Central memory CD4-positive, alpha-beta T cell (primary cell): ENCODE measurements around the gene GAS2L1.

ENCODE experiments used
- DNase-seq: peaks from one replicate; pipeline ENCODE4 v3.0.0; 2022

GAS2L1 gene

DNA sequence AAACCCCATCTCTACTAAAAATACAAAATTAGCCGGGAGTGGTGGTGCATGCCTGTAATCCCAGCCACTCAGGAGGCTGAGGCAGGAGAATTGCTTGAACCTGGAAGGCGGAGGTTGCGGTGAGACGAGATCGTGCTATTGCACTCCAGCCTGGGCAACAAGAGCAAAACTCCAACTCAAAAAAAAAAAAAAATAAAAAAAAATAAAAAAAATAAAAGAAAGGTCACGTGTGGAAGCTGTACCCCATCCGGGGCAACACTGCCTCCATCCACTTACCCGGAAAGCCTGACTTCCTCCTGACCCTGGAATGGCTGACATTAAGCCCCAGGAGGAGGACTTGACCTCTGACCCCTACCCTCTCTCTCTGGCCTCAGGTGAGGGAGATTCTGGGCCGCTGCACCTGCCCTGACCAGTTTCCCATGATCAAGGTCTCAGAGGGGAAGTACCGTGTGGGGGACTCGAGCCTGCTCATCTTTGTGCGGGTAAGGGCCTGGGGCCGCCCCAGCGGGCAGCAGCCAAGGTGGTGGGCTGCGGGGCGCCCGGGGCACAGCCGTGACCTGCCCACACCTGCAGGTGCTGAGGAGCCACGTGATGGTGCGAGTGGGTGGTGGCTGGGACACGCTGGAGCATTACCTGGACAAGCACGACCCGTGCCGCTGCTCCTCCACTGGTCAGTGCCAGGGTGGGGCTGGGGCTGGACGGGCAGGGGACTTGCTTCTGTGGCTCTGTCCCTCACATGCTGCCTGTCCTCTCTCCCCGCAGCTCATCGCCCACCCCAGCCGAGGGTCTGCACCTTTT is 3.8 kb downstream of the GAS2L1 start:
- DNase-seq: no peak

- DNase-seq: peak; percentile 37
Measured at GRCh38 chr22:29310863-29311339, 4.5 kb downstream of the GAS2L1 start.

GRCh38 chr22:29311464-29312217 is 5.2 kb downstream of the GAS2L1 start:
- no peak for DNase-seq

GRCh38 chr22:29312218-29313125 is 6.0 kb downstream of the GAS2L1 start:
- DNase-seq: no peak

DNA sequence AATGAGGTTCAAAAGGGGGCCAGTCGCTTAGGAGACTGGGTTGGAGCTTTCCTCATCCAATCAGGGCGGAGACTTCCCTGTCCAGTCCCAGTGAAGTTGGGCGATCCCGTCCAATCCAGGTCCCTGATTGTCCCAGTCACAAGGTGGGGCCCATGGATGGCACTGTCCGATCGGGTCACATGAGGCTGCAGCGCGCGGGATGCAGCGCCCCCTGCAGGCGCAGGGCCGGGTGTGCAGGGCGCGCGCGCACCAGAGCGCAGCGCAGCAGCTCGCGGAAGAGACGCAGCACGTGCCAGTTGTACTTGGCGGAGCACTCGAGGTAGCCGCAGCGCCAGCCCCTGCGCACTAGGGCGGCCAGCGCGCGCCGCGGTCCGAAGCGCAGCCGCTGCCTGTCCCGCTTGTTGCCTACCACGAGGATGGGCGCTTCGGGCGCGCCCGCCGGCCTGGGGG is 6.7 kb downstream of the GAS2L1 start:
- DNase-seq: no peak

DNA sequence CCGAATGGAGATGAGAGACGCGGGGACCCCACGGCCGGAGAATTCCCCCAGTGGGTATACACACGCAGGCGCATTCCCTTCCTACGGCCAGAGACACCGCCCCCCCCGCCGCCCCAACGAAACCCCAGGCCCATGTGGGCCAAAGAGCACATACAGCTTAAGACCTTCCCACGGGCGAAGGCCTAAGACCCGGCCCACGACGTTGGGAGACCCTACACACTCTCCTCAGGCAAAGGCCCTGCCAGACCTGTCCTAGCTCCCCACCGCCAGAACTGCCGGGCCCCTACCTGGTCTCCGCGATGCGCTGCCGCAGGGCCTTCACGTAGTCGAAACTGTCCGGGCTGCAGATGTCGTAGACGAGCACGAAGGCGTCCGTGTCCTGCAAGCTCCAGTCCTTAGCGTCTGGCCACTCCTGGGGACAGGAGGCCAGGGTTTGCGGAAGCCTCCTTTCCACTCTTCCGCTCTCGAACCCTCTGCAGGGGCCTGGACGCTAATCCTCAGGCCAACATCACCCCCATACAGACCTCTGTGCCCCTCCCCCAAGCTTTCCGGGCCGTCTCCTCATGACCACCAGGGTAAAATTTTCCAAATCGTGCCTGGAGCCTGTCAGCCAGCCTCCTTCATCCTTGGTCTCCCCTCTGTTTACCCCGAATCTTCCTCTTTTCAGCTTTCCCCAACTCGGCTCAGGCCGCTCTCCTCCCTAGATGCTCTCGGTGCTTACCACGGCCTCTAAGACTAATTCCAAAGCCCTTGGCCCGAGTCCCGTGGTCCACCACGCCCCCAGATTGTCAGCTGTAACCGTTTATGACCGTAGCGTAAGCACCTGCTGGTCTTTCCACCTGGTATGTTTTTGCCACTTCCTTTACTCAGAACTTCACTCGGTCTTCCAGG is 7.4 kb downstream of the GAS2L1 start:
- DNase-seq: no peak

DNA sequence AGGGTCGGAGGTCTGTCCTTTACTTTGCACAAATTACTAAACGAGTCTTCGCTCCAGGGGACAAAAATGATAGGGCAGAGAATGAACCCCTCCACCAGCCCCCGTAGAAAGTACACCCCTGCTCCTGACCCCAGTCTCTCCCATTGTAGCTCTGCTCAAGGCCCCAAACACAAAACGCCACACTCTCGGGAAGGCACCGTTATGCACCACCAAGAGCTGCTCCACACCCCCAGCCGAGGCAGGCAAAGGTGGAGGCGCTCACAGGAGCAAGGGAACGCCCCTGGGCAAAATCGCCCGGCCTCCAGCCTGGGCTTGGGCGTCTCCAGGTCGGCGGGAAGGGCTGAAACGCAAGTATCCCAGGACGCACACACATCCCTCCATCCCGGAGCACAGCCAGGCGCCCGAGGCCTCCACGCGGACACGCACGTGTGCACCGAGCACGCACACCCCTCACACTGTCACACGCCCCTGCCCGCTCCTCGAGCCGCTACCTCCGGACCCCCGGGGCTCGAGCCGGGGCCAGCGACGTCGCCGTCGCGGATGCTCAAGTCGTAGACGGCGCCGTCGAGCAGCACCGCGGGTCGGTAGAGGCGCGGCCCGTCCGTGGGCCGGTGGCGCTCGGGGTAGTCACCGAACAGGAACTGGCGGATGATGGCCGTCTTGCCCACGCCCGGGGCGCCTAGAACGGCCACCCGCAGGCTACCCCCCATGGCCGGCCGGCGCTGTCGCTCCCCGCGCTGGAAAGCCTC is 8.3 kb downstream of the GAS2L1 start:
- DNase-seq: no peak

GRCh38 chr22:29315286-29316140 is 9.1 kb downstream of the GAS2L1 start, which contains the start of gene RASL10A:
TSS of gene RASL10A (minus strand) at chr22:29315697. CDS start at chr22:29315246, 451 bp downstream.
- DNase-seq: no peak

GRCh38 chr22:29316141-29316828 is 9.8 kb downstream of the GAS2L1 start:
- no peak for DNase-seq

GRCh38 chr22:29317827-29318454 is 11.5 kb downstream of the GAS2L1 start:
- DNase-seq: no peak

DNA sequence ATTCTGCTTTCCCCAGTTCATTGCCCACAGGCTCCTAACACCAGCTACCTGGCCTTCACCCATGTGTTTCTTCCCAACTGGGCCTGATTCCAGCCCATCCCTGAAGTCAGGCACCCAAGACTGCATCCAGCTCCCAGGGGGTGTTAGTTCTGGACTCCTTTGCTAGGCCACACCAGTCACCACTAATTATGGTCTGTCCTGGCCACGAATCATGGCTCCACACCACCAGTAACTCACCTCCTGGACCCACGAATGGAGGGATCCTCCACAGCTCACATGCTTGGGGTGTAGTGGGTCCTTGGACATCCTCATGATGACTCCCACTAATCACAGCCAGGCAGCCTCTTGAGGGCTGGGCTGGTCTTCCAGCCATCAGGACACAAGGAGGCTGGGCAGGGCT is 12.6 kb downstream of the GAS2L1 start:
- DNase-seq: no peak

GRCh38 chr22:29320546-29320945 is 14.1 kb downstream of the GAS2L1 start:
- no peak for DNase-seq

DNA sequence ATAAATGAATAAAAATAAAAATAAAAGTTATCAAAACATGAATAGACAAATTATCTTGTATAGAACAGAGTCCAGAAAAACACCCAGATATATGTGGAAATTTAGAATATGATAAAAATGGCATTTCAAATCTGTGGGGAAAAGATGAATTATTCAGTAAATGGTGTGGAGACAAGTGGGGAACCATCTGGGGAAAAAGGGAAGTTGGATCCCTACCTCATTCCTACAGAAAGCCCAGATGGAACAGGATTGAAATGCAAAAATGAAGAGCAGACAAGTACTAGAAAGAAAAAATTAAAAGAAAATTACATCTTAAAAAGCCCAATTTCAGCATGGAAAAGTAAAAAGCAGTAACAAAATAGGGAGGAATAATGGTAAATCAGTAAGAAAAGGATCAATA is 17.2 kb downstream of the GAS2L1 start:
- DNase-seq: no peak

DNA sequence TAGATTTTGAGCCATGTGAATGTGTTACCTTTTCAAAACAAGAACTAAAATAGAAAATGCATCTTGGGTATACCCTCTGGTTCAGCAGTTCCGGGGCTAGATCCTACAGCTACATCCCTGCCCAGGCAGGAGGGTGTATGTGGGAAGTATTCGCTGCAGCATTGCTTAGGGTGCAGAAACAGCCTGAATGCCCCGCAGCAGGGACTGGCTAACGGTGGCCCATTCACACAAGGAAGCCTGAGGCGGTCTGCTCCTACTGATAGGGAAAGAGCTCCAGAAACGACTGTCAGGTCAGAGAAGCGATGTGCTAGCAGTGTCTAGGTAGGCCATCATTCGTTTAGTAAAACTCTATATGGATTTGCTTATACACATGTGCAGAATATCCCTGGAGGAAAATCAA is 18.9 kb downstream of the GAS2L1 start:
- no peak for DNase-seq

DNA sequence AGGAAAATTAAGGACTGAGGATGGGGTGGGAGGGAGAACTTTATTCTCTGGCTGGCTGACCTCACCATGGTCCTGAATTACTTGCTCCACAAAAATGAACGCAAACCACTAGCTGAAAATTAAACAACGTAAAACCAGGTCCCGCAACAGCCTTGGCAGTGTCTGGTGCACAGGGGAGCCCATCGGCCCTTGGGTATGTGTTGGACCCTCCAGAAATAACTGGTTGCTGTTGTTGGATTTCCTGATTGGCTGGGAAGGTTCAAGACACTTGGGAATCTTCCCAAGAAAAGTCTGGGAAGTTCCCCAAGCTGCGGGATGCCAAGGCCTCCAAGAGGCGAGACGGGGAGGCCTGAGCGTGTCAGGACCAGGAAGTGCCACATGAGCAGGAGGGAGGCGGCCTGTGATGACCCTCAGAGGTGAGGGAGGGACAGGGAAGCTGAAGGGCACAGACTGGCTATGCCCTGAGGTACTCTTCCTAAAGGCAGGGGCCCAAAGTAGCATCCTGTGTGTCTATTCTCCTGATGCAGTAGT is 19.4 kb downstream of the GAS2L1 start:
- DNase-seq: no peak

- no peak for DNase-seq
Measured at GRCh38 chr22:29326481-29326880, 20.0 kb downstream of the GAS2L1 start.

DNA sequence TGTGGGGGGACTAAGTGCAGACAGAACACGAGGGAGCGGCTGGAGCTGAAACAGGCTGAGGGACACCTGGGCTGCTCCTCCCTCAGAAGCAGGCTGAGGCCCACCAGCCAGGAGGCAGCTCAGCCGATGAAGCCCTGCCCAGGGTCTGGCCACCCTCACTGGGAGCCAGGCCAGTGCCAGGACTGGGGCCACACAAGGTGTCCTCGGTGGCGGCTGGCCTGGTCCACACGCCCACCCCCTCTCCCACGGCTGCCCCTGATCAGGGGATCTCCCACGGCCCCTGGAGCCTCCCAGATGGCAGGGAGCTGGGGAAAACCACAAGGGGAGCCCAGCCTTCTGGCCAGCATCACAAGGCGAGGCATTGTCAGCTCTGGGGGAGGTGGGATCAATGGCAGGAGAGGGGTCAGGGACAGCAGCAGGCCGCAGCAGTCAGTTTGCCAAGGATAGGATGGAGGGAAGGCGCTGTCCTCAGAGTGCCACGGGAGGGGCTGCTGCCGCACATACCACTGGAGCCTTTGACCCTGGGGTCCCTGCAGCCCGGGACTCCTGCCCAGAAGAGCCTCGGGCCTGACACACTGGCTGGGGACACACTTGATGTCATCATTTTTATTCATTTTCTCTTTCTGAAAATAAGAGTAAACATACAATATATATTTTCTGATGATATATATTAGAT is 20.8 kb downstream of the GAS2L1 start:
- no peak for DNase-seq

DNA sequence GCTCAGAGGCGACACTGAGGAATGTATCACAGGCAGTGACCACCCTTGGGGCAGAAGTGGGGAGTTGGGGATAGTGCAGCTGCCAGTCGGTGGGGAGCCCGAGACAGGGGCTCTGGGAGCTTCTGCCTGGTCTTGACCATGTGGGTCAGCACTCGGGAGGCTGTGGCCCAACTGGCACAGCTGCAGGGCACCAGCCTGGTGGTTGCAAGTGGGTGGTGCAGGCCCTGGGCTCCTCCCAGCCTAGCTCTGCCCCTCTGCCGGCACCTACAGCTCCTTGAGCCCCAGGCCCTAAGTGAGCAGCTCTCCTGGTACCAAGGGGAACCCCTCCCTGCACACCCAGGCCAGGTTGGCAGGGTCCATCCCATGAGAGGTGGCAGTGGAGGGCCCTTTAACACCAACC is 21.6 kb downstream of the GAS2L1 start:
- no peak for DNase-seq
